Transverse colon (tissue), 4 donors: Measurements from ENCODE around the gene PRICKLE1.

Source experiments
- EP300 ChIP-seq: sonication (generic); formaldehyde crosslinking; IDR thresholded peaks from one replicate; pipeline ENCODE4 v1.6.1; 2017; ENCODE audit warnings: antibody characterized with exemption, low read depth
- POLR2A ChIP-seq: fragments of 450-650 bp; IDR thresholded peaks from one replicate; pipeline ENCODE4 v1.6.1; 2016; ENCODE audit warnings: antibody characterized with exemption, mild to moderate bottlenecking, moderate library complexity
- POLR2AphosphoS5 ChIP-seq, 3 donors: sonication (generic); formaldehyde crosslinking; IDR thresholded peaks; one replicate each; pipeline ENCODE4 v1.6.1; 2016; ENCODE audit warnings: antibody characterized with exemption in 3 of 3
- TF ChIP-seq, protein P1 (sequence below), 5 experiments: fragments of 200-600 bp in 3 of 5; fragments of 450-650 bp in 2 of 5; sonication (generic) in 3 of 5; IDR thresholded peaks; 1 replicate in 2 of 5; 2 replicates in 3 of 5; pipeline ENCODE4 v1.5.1; 2016 to 2017; ENCODE audit warnings: antibody characterized with exemption in 5 of 5, inconsistent platforms in 3 of 5, mild to moderate bottlenecking in 2 of 5, moderate library complexity in 1 of 5

DNA sequence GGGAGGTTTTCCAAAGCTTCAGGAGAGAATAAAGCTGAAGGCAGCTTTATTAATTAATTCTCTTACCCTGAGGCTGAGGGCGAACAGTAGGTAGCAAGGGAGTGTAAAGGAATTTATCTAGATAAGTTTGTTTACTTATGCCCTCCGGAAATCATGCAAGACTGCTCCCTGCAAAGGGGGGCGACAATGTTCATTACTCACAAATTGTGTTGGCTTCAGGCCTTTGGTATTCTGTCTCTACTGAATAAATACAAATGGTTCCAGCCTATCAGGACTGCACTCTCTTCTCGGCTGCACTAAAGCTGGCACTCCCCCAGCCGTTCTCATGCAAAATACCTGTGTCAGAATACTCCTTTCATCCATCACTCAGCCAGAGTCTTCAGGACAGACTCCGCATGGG is 142.8 kb downstream of the PRICKLE1 start:
- TF ChIP-seq, protein P1, sequence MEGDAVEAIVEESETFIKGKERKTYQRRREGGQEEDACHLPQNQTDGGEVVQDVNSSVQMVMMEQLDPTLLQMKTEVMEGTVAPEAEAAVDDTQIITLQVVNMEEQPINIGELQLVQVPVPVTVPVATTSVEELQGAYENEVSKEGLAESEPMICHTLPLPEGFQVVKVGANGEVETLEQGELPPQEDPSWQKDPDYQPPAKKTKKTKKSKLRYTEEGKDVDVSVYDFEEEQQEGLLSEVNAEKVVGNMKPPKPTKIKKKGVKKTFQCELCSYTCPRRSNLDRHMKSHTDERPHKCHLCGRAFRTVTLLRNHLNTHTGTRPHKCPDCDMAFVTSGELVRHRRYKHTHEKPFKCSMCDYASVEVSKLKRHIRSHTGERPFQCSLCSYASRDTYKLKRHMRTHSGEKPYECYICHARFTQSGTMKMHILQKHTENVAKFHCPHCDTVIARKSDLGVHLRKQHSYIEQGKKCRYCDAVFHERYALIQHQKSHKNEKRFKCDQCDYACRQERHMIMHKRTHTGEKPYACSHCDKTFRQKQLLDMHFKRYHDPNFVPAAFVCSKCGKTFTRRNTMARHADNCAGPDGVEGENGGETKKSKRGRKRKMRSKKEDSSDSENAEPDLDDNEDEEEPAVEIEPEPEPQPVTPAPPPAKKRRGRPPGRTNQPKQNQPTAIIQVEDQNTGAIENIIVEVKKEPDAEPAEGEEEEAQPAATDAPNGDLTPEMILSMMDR (IDR thresholded peaks at IDR 0.05): no peak
- TF ChIP-seq POLR2A (no peak), EP300 (no peak), POLR2AphosphoS5 (IDR thresholded peaks at IDR 0.05) (no peak)
